Mesenteric fat pad (tissue), 1 donor: ENCODE measurements around the gene IVNS1ABP. TPM values are rescaled to one million over a fixed set of nuclear protein-coding genes. Genes with fewer than 3 reads are reported as not detected.
"Not testable (repeated sequence)": the region's sequence is repeated elsewhere in the genome, so short reads cannot be mapped to it uniquely, and the experiment has no call there.

Experiments used
- DNase-seq: peaks from one replicate; pipeline ENCODE4 v3.0.0-alpha.2; 2020; ENCODE audit warnings: low spot score
- total RNA-seq: library from RNA; stranded (reverse); fragmentation: NEBNext Ultra II Directional; extraction: Animal tissue kit (Norgen Biotek cat#: 25700); gene quantifications from one replicate; pipeline ENCODE4 v1.2.1, GENCODE V29; 2021
- donor health status: DM: yes; HTN: yes; CAD: no.

The IVNS1ABP gene
- total RNA-seq, 1 donor from 2014 or later, result 139 TPM

GRCh38 chr1:185257116-185257949 lies 59.7 kb downstream of the IVNS1ABP start:
- DNase-seq, result not testable (repeated sequence)

GRCh38 chr1:185255595-185255994 lies 61.4 kb downstream of the IVNS1ABP start:
- not testable (repeated sequence) for DNase-seq

GRCh38 chr1:185252404-185252803 lies 64.6 kb downstream of the IVNS1ABP start:
- not testable (repeated sequence) for DNase-seq

- not testable (repeated sequence) for DNase-seq
These were observed 65.1 kb downstream of the IVNS1ABP start for GRCh38 chr1:185251928-185252327.

GRCh38 chr1:185250063-185250462 lies 67.0 kb downstream of the IVNS1ABP start:
- DNase-seq, result no peak

GRCh38 chr1:185249563-185249962 lies 67.5 kb downstream of the IVNS1ABP start:
- DNase-seq, result no peak

Other genes with a start within 250 kb of the IVNS1ABP start
- gene TRMT1L, start 160.3 kb downstream of the IVNS1ABP start, total RNA-seq, result 13.4 TPM
- 4.4 TPM for gene SWT1, start 160.1 kb downstream of the IVNS1ABP start, total RNA-seq